GM19463 (cell line): ENCODE data around the gene PCSK6.

Experiments
- ATAC-seq: cut with Tn5 transposase; IDR thresholded peaks from one replicate; pipeline ENCODE4 v1.9.1; 2021; ENCODE audit warnings: mild to moderate bottlenecking, moderate library complexity; ENCODE audit not compliant: unreplicated experiment

PCSK6 gene

GRCh38 chr15:101483462-101483861 lies 6.0 kb downstream of the PCSK6 start:
- no peak for ATAC-seq

GRCh38 chr15:101482526-101483371 lies 6.8 kb downstream of the PCSK6 start:
- ATAC-seq = no peak

- no peak for ATAC-seq
These were observed 7.5 kb downstream of the PCSK6 start for GRCh38 chr15:101481917-101482525.

DNA sequence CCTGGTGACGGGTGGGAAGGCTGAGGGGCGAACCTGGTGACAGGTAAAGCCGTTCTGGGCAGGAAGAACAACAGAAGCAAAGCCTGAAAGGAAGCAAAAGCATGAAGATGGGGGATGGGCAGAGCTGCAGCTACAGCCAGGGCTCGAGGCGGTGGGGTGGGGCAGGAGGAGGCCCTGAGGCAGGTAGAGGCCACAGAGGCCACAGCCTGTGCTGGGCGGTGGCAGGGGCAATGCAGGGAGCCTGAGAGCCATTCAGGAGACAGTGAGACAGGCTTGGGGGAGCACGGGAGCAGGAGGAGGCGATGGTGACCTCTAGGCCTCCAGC lies 8.2 kb downstream of the PCSK6 start:
- ATAC-seq = no peak

DNA sequence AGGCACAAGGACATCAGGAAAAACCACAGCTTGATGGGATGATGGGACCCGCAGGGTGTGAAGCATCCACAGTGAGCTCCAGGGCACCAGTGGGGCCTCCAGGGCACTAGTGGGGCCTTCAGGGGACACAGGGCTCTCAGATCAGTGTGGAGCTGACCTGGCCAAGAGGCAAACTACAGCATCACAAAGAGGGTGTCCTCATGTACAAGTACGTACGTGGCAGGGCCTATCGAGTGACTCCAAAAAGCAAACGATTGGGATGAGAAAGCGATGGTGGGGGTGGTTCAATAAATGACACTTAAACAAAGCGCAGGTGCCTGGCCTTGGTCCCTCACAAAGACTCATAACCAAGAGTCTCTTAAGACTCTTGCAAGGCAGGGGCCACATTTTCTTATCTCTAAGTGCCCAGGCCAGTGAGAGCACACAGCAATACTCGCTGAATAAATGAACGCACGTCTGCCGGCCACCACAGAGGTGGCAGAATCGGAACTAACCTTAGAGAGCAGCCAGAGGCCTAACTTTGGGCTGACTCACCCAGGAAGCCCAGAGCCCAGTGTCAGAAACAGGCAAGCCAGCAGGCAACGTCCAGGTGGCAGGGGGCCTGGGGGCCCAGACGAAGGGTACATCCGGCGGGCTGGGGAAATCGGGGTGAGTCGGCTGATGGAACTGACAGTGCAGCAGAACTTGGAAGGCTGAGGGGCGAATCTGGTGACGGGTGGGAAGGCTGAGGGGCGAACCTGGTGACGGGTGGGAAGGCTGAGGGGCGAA lies 8.7 kb downstream of the PCSK6 start:
- no peak for ATAC-seq

DNA sequence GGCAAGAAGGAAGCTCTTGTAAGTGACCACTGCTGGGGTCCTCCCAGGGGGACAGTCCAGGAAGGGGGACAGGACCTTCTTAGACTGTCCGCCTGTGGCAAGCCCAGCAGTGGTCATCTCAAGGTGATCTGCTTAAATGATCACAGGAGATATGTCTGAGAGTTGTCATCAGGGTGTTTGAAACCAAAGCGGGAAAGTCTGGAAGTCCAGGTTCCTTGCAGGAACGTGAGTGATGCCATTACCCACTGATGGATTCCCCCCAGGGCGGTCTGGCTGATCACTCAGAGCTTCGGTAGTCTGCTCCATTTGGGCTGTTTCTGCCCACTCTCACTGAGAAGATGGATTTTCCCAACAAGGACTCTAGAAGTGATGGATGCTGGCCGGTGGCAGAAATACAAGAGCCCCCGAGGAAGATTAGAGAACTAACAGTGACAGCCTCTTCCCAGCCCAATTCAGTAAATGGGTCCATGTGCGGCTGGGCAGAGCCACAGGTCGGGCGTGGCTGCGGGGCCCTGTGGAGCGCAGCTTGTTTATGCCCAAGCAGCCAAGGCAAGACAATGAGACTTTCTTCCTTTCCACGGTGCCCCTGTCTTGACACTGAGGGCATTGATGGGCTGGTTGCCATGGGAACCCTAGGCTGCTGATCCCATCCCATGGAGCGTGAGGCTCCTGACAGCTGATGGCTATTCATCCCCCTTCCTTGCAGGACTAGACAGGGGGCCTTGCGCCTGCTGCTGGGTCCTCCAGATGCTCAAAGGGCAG lies 9.5 kb downstream of the PCSK6 start:
- no peak for ATAC-seq

DNA sequence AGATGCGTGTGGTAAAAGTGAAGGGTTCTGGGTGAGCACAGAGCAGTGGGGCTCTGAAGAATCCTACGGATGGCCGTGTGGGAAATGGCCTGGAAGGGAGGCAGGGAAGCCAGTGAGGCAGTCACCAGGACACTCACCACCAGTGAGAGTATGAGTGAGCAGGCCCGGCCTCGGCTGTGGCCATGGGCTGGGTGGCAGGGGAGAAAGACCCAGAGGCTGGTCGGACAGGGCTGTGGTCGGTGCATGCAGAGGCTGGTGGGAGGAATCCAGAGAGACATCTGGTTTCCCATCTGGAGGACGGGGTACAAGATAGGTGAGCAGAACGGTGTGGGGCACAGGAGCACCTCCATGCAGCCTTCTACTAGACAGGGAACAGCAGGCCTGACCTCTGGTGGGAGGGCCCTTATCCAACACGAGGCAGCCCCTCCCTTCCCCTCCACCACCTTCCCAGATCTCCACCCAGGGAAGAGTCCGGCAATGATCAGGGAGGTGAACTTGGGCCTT lies 10.1 kb downstream of the PCSK6 start:
- ATAC-seq = no peak

DNA sequence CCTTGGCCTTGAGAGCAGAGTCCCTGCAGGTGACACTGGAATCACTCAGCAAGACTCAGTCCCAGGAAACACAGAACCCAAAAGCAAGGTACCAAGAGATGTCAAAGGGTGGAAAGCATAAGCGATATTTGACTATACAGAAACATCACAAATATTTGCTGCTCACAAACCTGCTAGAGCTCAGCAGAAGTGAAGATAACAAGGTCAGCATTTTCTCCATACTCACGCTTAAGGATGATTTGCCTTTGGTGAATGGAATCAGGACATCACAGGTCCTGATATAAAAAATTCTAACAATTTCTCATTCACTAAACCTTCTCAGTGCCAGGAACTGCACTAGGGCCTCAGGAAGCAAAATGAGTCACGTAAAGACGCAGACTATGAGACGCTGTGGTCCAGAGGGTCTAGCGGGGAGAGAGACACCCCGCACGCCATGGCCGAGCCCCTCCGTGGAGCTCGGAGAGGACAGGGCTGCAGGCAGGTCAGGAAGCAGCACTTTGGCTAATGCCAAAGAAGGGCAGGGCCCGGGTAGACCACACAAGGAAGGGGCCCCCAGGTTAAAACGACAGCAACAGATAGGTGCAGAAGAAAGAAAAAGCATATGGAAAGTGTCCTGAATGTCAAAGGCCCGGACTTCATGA lies 10.7 kb downstream of the PCSK6 start:
- ATAC-seq = no peak

- ATAC-seq = no peak
These were observed 11.6 kb downstream of the PCSK6 start for GRCh38 chr15:101477851-101478362.

- ATAC-seq = no peak
These were observed 12.8 kb downstream of the PCSK6 start for GRCh38 chr15:101476756-101477155.

GRCh38 chr15:101474983-101475382 lies 14.5 kb downstream of the PCSK6 start:
- ATAC-seq = no peak

- no peak for ATAC-seq
These were observed 15.3 kb downstream of the PCSK6 start for GRCh38 chr15:101474233-101474632.

GRCh38 chr15:101472033-101472432 lies 17.5 kb downstream of the PCSK6 start:
- ATAC-seq = no peak

DNA sequence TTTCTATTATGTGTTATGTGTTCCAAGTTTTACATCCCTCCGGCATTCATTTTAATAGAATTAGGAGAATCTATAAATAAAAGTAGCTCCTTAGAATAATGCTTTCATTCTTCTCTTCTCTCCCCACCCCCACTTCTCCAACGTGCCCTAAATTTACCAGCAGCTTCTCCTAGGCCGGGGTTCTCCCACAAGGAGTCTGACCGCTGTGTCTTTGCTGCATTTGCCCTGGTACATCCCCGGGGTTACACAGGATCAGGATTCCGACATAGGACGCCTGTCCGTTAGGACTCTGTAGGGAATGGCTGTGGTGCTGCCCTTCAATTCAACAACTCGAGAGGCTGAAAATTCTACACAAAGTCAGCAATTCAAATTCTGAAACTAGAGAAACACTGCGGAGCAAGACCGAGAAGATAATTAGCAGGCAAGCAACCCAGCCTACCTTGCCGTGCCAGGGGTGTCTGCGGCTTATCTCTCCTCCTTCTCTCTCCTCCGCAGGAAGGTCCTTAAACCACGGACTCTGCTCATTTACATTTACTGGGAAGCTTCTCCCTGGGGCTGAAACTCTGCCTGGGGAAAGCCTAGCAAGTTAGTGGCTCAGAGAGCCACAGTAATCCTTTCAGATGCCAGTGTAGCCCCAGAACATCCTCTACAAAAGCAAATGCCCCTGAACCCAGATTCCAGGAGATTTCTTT lies 18.8 kb downstream of the PCSK6 start:
- no peak for ATAC-seq

DNA sequence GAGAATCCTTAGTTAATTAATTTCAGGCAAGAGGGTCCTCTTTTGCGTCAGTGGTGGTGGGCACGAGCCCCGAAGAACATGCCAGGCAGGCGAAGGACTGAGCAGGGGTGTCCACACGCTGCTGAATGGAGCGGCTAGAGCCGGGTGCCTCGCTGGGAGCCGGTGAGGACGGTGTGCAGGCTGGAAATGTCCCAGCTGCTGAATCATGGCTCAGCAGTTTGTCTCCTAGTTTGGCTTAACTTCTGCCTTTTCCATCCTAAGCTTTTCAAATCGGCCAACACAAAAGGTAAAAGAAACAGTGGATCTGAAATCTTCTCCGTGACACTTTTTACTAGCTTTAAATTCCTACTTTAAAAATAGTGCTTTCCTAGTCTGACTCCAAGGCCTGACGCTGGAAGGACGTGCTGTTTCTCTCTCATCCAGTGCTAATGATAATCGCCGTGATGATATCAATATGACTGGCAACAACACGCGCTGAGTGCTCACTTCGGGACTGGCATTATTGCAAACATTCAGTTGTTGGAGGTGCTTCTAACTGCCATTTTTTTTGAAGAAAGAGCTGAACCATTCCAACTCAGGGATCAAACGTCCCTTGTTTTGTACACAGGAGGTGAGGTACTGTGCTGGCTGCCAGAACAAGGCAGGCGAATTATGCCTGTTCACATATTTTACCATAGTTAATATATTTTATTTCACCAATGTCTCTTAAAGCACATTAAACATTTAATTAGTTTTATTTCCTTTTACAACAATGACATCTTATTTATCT lies 19.8 kb downstream of the PCSK6 start:
- ATAC-seq = no peak

GRCh38 chr15:101466188-101466587 lies 23.3 kb downstream of the PCSK6 start:
- no peak for ATAC-seq

GRCh38 chr15:101464999-101465669 lies 24.4 kb downstream of the PCSK6 start:
- ATAC-seq = no peak

- ATAC-seq = no peak
These were observed 25.1 kb downstream of the PCSK6 start for GRCh38 chr15:101464256-101464998.
